NB4 (cell line): ENCODE measurements around the gene LAMA5.
A peak's percentile ranks its signal among the peaks of the same experiment; 100 is the strongest.

Experiments used
- DNase-seq: peaks from one replicate; pipeline ENCODE4 v3.0.0; 2010; ENCODE audit warnings: low read depth
- H3K4me3 ChIP-seq: one replicate; pipeline ENCODE4 v1.5.1; 2011; ENCODE audit warnings: mild to moderate bottlenecking, low read depth, low read length, moderate library complexity
- CTCF ChIP-seq: IDR thresholded peaks from one replicate; pipeline ENCODE4 v1.5.1; 2012; ENCODE audit warnings: low read depth, low read length
- MAX ChIP-seq: IDR thresholded peaks from 2 replicates; pipeline ENCODE4 v1.6.1; 2011; ENCODE audit warnings: low read depth, low read length
- MYC ChIP-seq: IDR thresholded peaks from 2 replicates; pipeline ENCODE4 v1.6.1; 2011; ENCODE audit warnings: low read depth, low read length
- POLR2A ChIP-seq: IDR thresholded peaks from 2 replicates; pipeline ENCODE4 v1.6.1; 2011; ENCODE audit warnings: mild to moderate bottlenecking; ENCODE audit not compliant: insufficient read length; ENCODE audit errors: extremely low read depth

LAMA5 gene

GRCh38 chr20:62347445-62347844 is 19.7 kb downstream of the LAMA5 start:
- no peak overlapping the region for H3K4me3 ChIP-seq
- no peak for DNase-seq
- TF ChIP-seq MAX (no peak), MYC (no peak), POLR2A (no peak), CTCF (no peak)

- no peak for DNase-seq
- H3K4me3 ChIP-seq, result no peak overlapping the region
- no peak for TF ChIP-seq MYC
- TF ChIP-seq CTCF, result no peak
- TF ChIP-seq POLR2A, result no peak
- no peak for TF ChIP-seq MAX
These were observed 20.0 kb downstream of the LAMA5 start for GRCh38 chr20:62347151-62347404.

- no peak overlapping the region for H3K4me3 ChIP-seq
- TF ChIP-seq MYC (no peak), CTCF (no peak), MAX (no peak), POLR2A (no peak)
- DNase-seq, result no peak
These were observed 20.5 kb downstream of the LAMA5 start for GRCh38 chr20:62346398-62347150.

GRCh38 chr20:62345681-62346370 is 21.3 kb downstream of the LAMA5 start:
- TF ChIP-seq POLR2A (no peak), MYC (no peak), MAX (no peak), CTCF (no peak)
- no peak overlapping the region for H3K4me3 ChIP-seq
- no peak for DNase-seq

- peak; percentile 36 for DNase-seq
- no peak for TF ChIP-seq CTCF
- no peak for TF ChIP-seq MAX
- no peak for TF ChIP-seq MYC
- no peak for TF ChIP-seq POLR2A
- H3K4me3 ChIP-seq, result no peak overlapping the region
These were observed 22.3 kb downstream of the LAMA5 start for GRCh38 chr20:62344782-62345181.
